ENCODE data around the gene REC114.

GRCh38 chr15:73584699-73585420 lies 141.9 kb downstream of the REC114 start:
- TF ChIP-seq POLR2AphosphoS5 (IDR thresholded peaks at IDR 0.05; ENCODE audit: low read depth, low read length), result no peak
- no peak for TF ChIP-seq FOXP2 (optimal IDR thresholded peaks at IDR 0.05; ENCODE audit: borderline replicate concordance, extremely low read depth, extremely low read length, insufficient read depth)
- no peak for TF ChIP-seq TAF1 (IDR thresholded peaks at IDR 0.05; ENCODE audit: borderline replicate concordance, insufficient read depth, low read length)
- no peak for TF ChIP-seq SIN3A (IDR thresholded peaks at IDR 0.05; ENCODE audit: borderline replicate concordance, insufficient read depth, low read length)
- no peak for TF ChIP-seq REST (IDR thresholded peaks at IDR 0.05; ENCODE audit: insufficient read depth in 1 of 2, low read depth in 2 of 2, low read length in 2 of 2)

All from PFSK-1 (cell line).